Upper lobe of left lung (tissue), 6 donors: ENCODE measurements around the gene RAB40B. TPM values are rescaled to one million over a fixed set of nuclear protein-coding genes. Genes with fewer than 3 reads are reported as not detected.
A peak's percentile ranks its signal among the peaks of the same experiment; 100 is the strongest.

ENCODE experiments used
- ATAC-seq, 2 donors: fragments of 200-7000 bp; cut with Tn5 transposase; one replicate each; pipeline ENCODE4 v1.9.1; 2022; ENCODE audit warnings: mild to moderate bottlenecking in 2 of 2, moderate library complexity in 2 of 2; ENCODE audit not compliant: low FRiP score in 2 of 2
- DNase-seq, 2 donors: peaks; one replicate each; pipeline ENCODE4 v3.0.0-alpha.2; 2019 to 2020
- H3K27ac ChIP-seq, 4 donors: fragments of 200-600 bp; sonication (generic); one replicate each; pipeline ENCODE4 v1.5.1; 2016 to 2019
- H3K27me3 ChIP-seq, 4 donors: fragments of 200-600 bp; sonication (generic); one replicate each; pipeline ENCODE4 v1.5.1; 2017 to 2019
- H3K36me3 ChIP-seq, 4 donors: fragments of 200-600 bp; sonication (generic); one replicate each; pipeline ENCODE4 v1.5.1; 2016 to 2019
- H3K4me1 ChIP-seq, 4 donors: fragments of 200-600 bp; sonication (generic); one replicate each; pipeline ENCODE4 v1.5.1; 2018 to 2019
- H3K4me3 ChIP-seq, 4 donors: fragments of 200-600 bp; sonication (generic); one replicate each; pipeline ENCODE4 v1.5.1; 2017 to 2019; ENCODE audit warnings: mild to moderate bottlenecking in 2 of 4, moderate library complexity in 1 of 4
- H3K9me3 ChIP-seq, 4 donors: fragments of 200-600 bp; sonication (generic); one replicate each; pipeline ENCODE4 v1.5.1; 2018 to 2019
- CTCF ChIP-seq, 6 experiments: fragments of 450-650 bp in 4 of 6; fragments of 200-600 bp in 2 of 6; sonication (generic) in 2 of 6; IDR thresholded peaks; one replicate each; pipeline ENCODE4 v1.5.1; 2016 to 2019; ENCODE audit warnings: antibody characterized with exemption in 6 of 6
- EP300 ChIP-seq, 4 donors: sonication (generic); formaldehyde crosslinking; IDR thresholded peaks; one replicate each; pipeline ENCODE4 v1.5.1; 2017; ENCODE audit warnings: antibody characterized with exemption in 4 of 4, control low read depth in 2 of 4
- POLR2A ChIP-seq, 4 donors: fragments of 450-650 bp; IDR thresholded peaks; one replicate each; pipeline ENCODE4 v1.5.1; 2016 to 2017; ENCODE audit warnings: antibody characterized with exemption in 4 of 4, mild to moderate bottlenecking in 2 of 4
- POLR2AphosphoS5 ChIP-seq, 2 donors: sonication (generic); formaldehyde crosslinking; IDR thresholded peaks; one replicate each; pipeline ENCODE4 v1.5.1; 2017; ENCODE audit warnings: antibody characterized with exemption in 2 of 2
- WGBS, 2 donors: methylation state at CpG; one replicate each; pipeline ENCODE4 v1.1.5; 2017 to 2018; 5-methylcytosine and 5-hydroxymethylcytosine counted together
- total RNA-seq, 6 donors: library from RNA; depleted of rRNA in 4 of 6; stranded (reverse); fragments of >200 nt in 4 of 6; gene quantifications; one replicate each; pipeline versions ENCODE4 v1.1.0 to v1.2.1, GENCODE V29; 2016 to 2021
- donor health status: DM: no; HTN: no; CAD: no; lungs with moderate emphysema.
- donor health status: DM: no; HTN: yes; CAD: no; lungs with severe emphysema.

The RAB40B gene
- total RNA-seq, 6 donors from 2014 or later: 7.8 to 23.7 (median 11.4) TPM

GRCh38 chr17:82640036-82640435 is 58.5 kb downstream of the RAB40B start:
- DNase-seq (no peak), ATAC-seq (peak in 1 of 2 donors; percentile 12)
- no peaks in the 10 kb centered on the region for H3K27me3 ChIP-seq
- H3K9me3 ChIP-seq: peaks cover 0 to 6% (median 0%) of the 10 kb centered on the region in 4 donors
- H3K27ac ChIP-seq: no peak overlapping the region
- peaks cover 14 to 53% (median 36%) of the 10 kb centered on the region in 4 donors for H3K36me3 ChIP-seq
- TF ChIP-seq POLR2AphosphoS5 (IDR thresholded peaks at IDR 0.05) (no peak), CTCF (IDR thresholded peaks at IDR 0.05) (no peak), EP300 (IDR thresholded peaks at IDR 0.05) (no peak), POLR2A (IDR thresholded peaks at IDR 0.05) (no peak)
- WGBS, 2 donors: 84 to 92% methylated on average over 2 to 5 of the region's 5 CpGs
- H3K4me1 ChIP-seq: peaks cover 0 to 11% (median 0%) of the 10 kb centered on the region in 4 donors
- no peak overlapping the region for H3K4me3 ChIP-seq

GRCh38 chr17:82639628-82640027 is 58.9 kb downstream of the RAB40B start:
- Histone ChIP-seq H3K36me3 (peaks cover 14 to 53% (median 36%) of the 10 kb centered on the region in 4 donors), H3K4me3 (no peak overlapping the region), H3K27me3 (no peaks in the 10 kb centered on the region), H3K27ac (no peak overlapping the region), H3K4me1 (peaks cover 0 to 11% (median 0%) of the 10 kb centered on the region in 4 donors), H3K9me3 (peaks cover 0 to 6% (median 0%) of the 10 kb centered on the region in 4 donors)
- TF ChIP-seq POLR2A (IDR thresholded peaks at IDR 0.05) (no peak), EP300 (IDR thresholded peaks at IDR 0.05) (no peak), CTCF (IDR thresholded peaks at IDR 0.05) (no peak), POLR2AphosphoS5 (IDR thresholded peaks at IDR 0.05) (no peak)
- WGBS, 2 donors: 81 to 82% methylated on average over 7 to 13 of the region's 14 CpGs
- ATAC-seq (peak in 1 of 2 donors; percentile 26), DNase-seq (no peak)

GRCh38 chr17:82638183-82638773 is 60.2 kb downstream of the RAB40B start:
- Histone ChIP-seq H3K9me3 (peaks cover 0 to 6% (median 0%) of the 10 kb centered on the region in 4 donors), H3K27me3 (no peaks in the 10 kb centered on the region), H3K4me3 (no peak overlapping the region), H3K36me3 (peaks cover 6 to 53% (median 28%) of the 10 kb centered on the region in 4 donors), H3K4me1 (peaks cover 0 to 11% (median 0%) of the 10 kb centered on the region in 4 donors), H3K27ac (no peak overlapping the region)
- 77 to 89% methylated on average over 4 to 5 of the region's 5 CpGs for WGBS, 2 donors
- DNase-seq (no peak), ATAC-seq (no peak)
- TF ChIP-seq POLR2AphosphoS5 (IDR thresholded peaks at IDR 0.05) (no peak), EP300 (IDR thresholded peaks at IDR 0.05) (no peak), CTCF (IDR thresholded peaks at IDR 0.05) (no peak), POLR2A (IDR thresholded peaks at IDR 0.05) (no peak)

GRCh38 chr17:82636626-82637598 is 61.6 kb downstream of the RAB40B start:
- no peak overlapping the region for H3K4me3 ChIP-seq
- no peaks in the 10 kb centered on the region for H3K27me3 ChIP-seq
- DNase-seq (no peak), ATAC-seq (no peak)
- WGBS, 2 donors: 77 to 82% methylated on average over 16 of the region's 16 CpGs
- H3K4me1 ChIP-seq: peaks cover 0 to 11% (median 0%) of the 10 kb centered on the region in 4 donors
- TF ChIP-seq POLR2AphosphoS5 (IDR thresholded peaks at IDR 0.05) (no peak), CTCF (IDR thresholded peaks at IDR 0.05) (no peak), POLR2A (IDR thresholded peaks at IDR 0.05) (no peak), EP300 (IDR thresholded peaks at IDR 0.05) (no peak)
- H3K36me3 ChIP-seq: peaks cover 0 to 46% (median 14%) of the 10 kb centered on the region in 4 donors
- peaks cover 0 to 6% (median 0%) of the 10 kb centered on the region in 4 donors for H3K9me3 ChIP-seq
- peak overlapping the region in 1 of 4 donors; percentile 2 for H3K27ac ChIP-seq
